Endothelial cell of umbilical vein (primary cell): ENCODE data around the gene FYN. TPM values are rescaled to one million over a fixed set of nuclear protein-coding genes. Genes with fewer than 3 reads are reported as not detected.

Source experiments
- BruUV-seq: library from RNA; stranded (reverse); fragments of 400-500 nt; replicated peaks from 2 replicates; lab custom pipeline; 2021; lab: Mats Ljungman, UMichigan
- CTCF ChIA-PET: fragments of 300-600, 350-600 bp; sonication (Branson Sonifier 250); formaldehyde crosslinking; loops from one replicate; lab custom pipeline; 2021; ENCODE audit warnings: antibody characterized with exemption, inconsistent platforms; lab: Charles Lee
- POLR2A ChIA-PET: fragments of 300-600, 350-600 bp; sonication (Branson Sonifier 250); formaldehyde crosslinking; loops from one replicate; lab custom pipeline; 2021; ENCODE audit warnings: antibody characterized with exemption, inconsistent platforms; lab: Charles Lee
- DNase-seq: peaks from one replicate; pipeline ENCODE4 v3.0.0-alpha.2; 2011; ENCODE audit warnings: low read depth, low spot score
- FAIRE-seq: peaks from 2 replicates; lab custom pipeline; 2011; peaks lifted over from hg19 to GRCh38; lab: Jason Lieb, UNC
- H2AFZ ChIP-seq: 2 replicates; pipeline ENCODE4 v1.6.0; 2012; ENCODE audit warnings: low read depth, low read length, control low read depth, inconsistent platforms
- H3K27ac ChIP-seq: 2 replicates; pipeline ENCODE4 v1.5.1; 2011; ENCODE audit warnings: low read depth, mild to moderate bottlenecking, control low read depth, low read length, moderate library complexity; ENCODE audit not compliant: insufficient read depth
- H3K27me3 ChIP-seq, 2 experiments: 2 replicates each; pipeline versions ENCODE4 v1.6.0 to v1.6.1; 2011; ENCODE audit warnings: low read length in 2 of 2, mixed read lengths in 1 of 2; ENCODE audit not compliant: control insufficient read depth in 2 of 2, insufficient read depth in 2 of 2
- H3K36me3 ChIP-seq, 2 experiments: 2 replicates in 1 of 2; 3 replicates in 1 of 2; pipeline ENCODE4 v1.5.1; 2011; ENCODE audit warnings: low read length in 2 of 2, mild to moderate bottlenecking in 1 of 2, moderate library complexity in 1 of 2; ENCODE audit not compliant: control insufficient read depth in 2 of 2, insufficient read depth in 2 of 2; ENCODE audit errors: extremely low read depth in 1 of 2
- H3K4me1 ChIP-seq: 3 replicates; pipeline ENCODE4 v1.5.1; 2011; ENCODE audit warnings: mild to moderate bottlenecking, low read length; ENCODE audit not compliant: control insufficient read depth, insufficient read depth; ENCODE audit errors: extremely low read depth
- H3K4me2 ChIP-seq: 2 replicates; pipeline ENCODE4 v1.6.1; 2011; ENCODE audit warnings: low read length, control low read depth, mixed read lengths; ENCODE audit not compliant: insufficient read depth
- H3K4me3 ChIP-seq, 3 experiments: fragments of 200-600 bp in 1 of 3; sonication (generic), shearing (Covaris generic) in 1 of 3; replicated peaks in 1 of 3; 2 replicates each; pipeline ENCODE4 v1.5.1; 2011 to 2016; ENCODE audit warnings: control low read depth in 3 of 3, low read length in 3 of 3, mild to moderate bottlenecking in 2 of 3, inconsistent platforms in 1 of 3, low read depth in 1 of 3, moderate library complexity in 1 of 3; ENCODE audit not compliant: insufficient read depth in 1 of 3
- H3K79me2 ChIP-seq: 2 replicates; pipeline ENCODE4 v1.6.0; 2012; ENCODE audit warnings: low read length, inconsistent platforms; ENCODE audit not compliant: control insufficient read depth, insufficient read depth
- H3K9ac ChIP-seq: replicated peaks from 2 replicates; pipeline ENCODE3; 2011; ENCODE audit warnings: low read length, control low read depth; ENCODE audit not compliant: insufficient read depth; ENCODE audit errors: extremely low read depth
- H3K9me1 ChIP-seq: replicated peaks from 3 replicates; pipeline ENCODE4 v1.6.0; 2011; ENCODE audit warnings: mild to moderate bottlenecking, low read length; ENCODE audit not compliant: control insufficient read depth, insufficient read depth; ENCODE audit errors: extremely low read depth
- H3K9me3 ChIP-seq: replicated peaks from 2 replicates; pipeline ENCODE4 v1.5.1; 2012; ENCODE audit warnings: low read length, inconsistent platforms; ENCODE audit not compliant: control insufficient read depth, insufficient read depth
- H4K20me1 ChIP-seq: replicated peaks from 2 replicates; pipeline ENCODE3; 2011; ENCODE audit warnings: mild to moderate bottlenecking, low read length; ENCODE audit not compliant: control insufficient read depth, insufficient read depth; ENCODE audit errors: extremely low read depth
- EZH2 ChIP-seq: IDR thresholded peaks from 2 replicates; pipeline ENCODE4 v1.6.1; 2012; ENCODE audit warnings: borderline replicate concordance, low read depth, mild to moderate bottlenecking, moderate library complexity, low read length, inconsistent platforms; ENCODE audit not compliant: severe bottlenecking
- FOS ChIP-seq: IDR thresholded peaks from 2 replicates; pipeline ENCODE4 v1.6.1; 2011; ENCODE audit warnings: mild to moderate bottlenecking, low read length, moderate library complexity, borderline replicate concordance; ENCODE audit not compliant: insufficient read depth
- GATA2 ChIP-seq: IDR thresholded peaks from 2 replicates; pipeline ENCODE4 v1.7.0; 2011; ENCODE audit warnings: low read depth, mild to moderate bottlenecking, moderate library complexity, mixed read lengths, low read length; ENCODE audit not compliant: insufficient read length, insufficient read depth
- JUN ChIP-seq: IDR thresholded peaks from 2 replicates; pipeline ENCODE4 v1.6.1; 2011; ENCODE audit warnings: borderline replicate concordance, low read depth; ENCODE audit not compliant: insufficient read length, insufficient read depth
- MYC ChIP-seq: IDR thresholded peaks from one replicate; pipeline ENCODE4 v1.6.1; 2011; ENCODE audit warnings: mild to moderate bottlenecking, low read depth, low read length
- POLR2A ChIP-seq: IDR thresholded peaks from 2 replicates; pipeline ENCODE4 v1.6.1; 2012; ENCODE audit warnings: low read depth, mild to moderate bottlenecking, control low read depth, low read length
- POLR2AphosphoS5 ChIP-seq: IDR thresholded peaks from 2 replicates; pipeline ENCODE4 v1.6.1; 2012; ENCODE audit warnings: low read depth, mild to moderate bottlenecking, control low read depth, low read length, moderate library complexity; ENCODE audit not compliant: insufficient read depth
- dilution Hi-C: fragments of 300-500 bp; cut with MboI; formaldehyde crosslinking; loops from one replicate; pipeline ENCODE4 v1.15.0; 2019; ENCODE audit warnings: low sequenced_read_pairs; ENCODE audit not compliant: extremely low pct_ligation_motif_present
- intact Hi-C: fragments of 100-400 bp; cut with micrococcal nuclease; formaldehyde crosslinking; loops from one replicate; pipeline ENCODE4 v1.10.0; 2022
- polyA plus RNA-seq, 4 experiments: library from polyadenylated mRNA; depleted of rRNA in 3 of 4; stranded (reverse) in 3 of 4; unstranded in 1 of 4; fragments of >200 nt; gene quantifications; 2 replicates each; pipeline versions ENCODE4 v1.2.1 to v1.2.3, GENCODE V29; 2011 to 2012; ENCODE audit warnings: missing spikeins in 1 of 4
- total RNA-seq: library from RNA; stranded (reverse); gene quantifications from 2 replicates; pipeline ENCODE4 v1.2.3, GENCODE V29; 2021
- TF ChIP-seq, protein P1 (sequence below), 2 donors: IDR thresholded peaks; 1 replicate in 1 of 2; 2 replicates in 1 of 2; pipeline ENCODE4 v1.5.1; 2011; ENCODE audit warnings: low read length in 2 of 2, mild to moderate bottlenecking in 2 of 2, moderate library complexity in 2 of 2, control low read depth in 1 of 2, inconsistent platforms in 1 of 2, low read depth in 1 of 2; ENCODE audit not compliant: insufficient read depth in 1 of 2; ENCODE audit errors: extremely low read depth in 1 of 2
- TF ChIP-seq, protein P2 (sequence below): IDR thresholded peaks from 2 replicates; pipeline ENCODE4 v1.6.1; 2011; ENCODE audit not compliant: insufficient read depth, insufficient read length

Gene FYN
- total and polyA plus RNA-seq, 2 donors (not counting 3 experiments of a cell fraction or from before 2014, with no cell fraction given) = 69.0 to 143 TPM

- Histone ChIP-seq H3K27me3 (no peaks in the 10 kb centered on the region), H3K79me2 (no peaks in the 10 kb centered on the region), H3K9me3 (no peaks in the 10 kb centered on the region), H3K9ac (no peak overlapping the region), H3K9me1 (no peaks in the 10 kb centered on the region), H3K4me1 (peaks cover 54% of the 10 kb centered on the region), H4K20me1 (no peaks in the 10 kb centered on the region), H3K27ac (no peak overlapping the region), H3K4me3 (no peak overlapping the region), H3K36me3 (peaks cover 7 to 8% of the 10 kb centered on the region in 2 experiments), H2AFZ (no peak overlapping the region), H3K4me2 (peak overlapping the region; percentile 24)
- ChIA-PET POLR2A (no interaction called here), CTCF (interaction anchor here (1.1 kb wide), 3 partner anchors 40 to 675 kb away, joined by 3 to 4 read pairs (median 4); no protein-coding TSS in a partner anchor)
- dilution Hi-C loops (no loop called here), intact Hi-C loops (no loop called here)
- BruUV-seq = no TSS peak
- no peak for FAIRE-seq
- TF ChIP-seq POLR2A = no peak
- TF ChIP-seq EZH2 = no peak
- TF ChIP-seq POLR2AphosphoS5 = no peak
- TF ChIP-seq, protein P1, sequence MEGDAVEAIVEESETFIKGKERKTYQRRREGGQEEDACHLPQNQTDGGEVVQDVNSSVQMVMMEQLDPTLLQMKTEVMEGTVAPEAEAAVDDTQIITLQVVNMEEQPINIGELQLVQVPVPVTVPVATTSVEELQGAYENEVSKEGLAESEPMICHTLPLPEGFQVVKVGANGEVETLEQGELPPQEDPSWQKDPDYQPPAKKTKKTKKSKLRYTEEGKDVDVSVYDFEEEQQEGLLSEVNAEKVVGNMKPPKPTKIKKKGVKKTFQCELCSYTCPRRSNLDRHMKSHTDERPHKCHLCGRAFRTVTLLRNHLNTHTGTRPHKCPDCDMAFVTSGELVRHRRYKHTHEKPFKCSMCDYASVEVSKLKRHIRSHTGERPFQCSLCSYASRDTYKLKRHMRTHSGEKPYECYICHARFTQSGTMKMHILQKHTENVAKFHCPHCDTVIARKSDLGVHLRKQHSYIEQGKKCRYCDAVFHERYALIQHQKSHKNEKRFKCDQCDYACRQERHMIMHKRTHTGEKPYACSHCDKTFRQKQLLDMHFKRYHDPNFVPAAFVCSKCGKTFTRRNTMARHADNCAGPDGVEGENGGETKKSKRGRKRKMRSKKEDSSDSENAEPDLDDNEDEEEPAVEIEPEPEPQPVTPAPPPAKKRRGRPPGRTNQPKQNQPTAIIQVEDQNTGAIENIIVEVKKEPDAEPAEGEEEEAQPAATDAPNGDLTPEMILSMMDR (IDR thresholded peaks at IDR 0.05; ENCODE audit: extremely low read depth in 1 of 2, insufficient read depth in 1 of 2, low read depth in 1 of 2, low read length in 2 of 2) = no peak
- TF ChIP-seq JUN = no peak
- no peak for TF ChIP-seq MYC
- TF ChIP-seq FOS = no peak
- TF ChIP-seq, protein P2, sequence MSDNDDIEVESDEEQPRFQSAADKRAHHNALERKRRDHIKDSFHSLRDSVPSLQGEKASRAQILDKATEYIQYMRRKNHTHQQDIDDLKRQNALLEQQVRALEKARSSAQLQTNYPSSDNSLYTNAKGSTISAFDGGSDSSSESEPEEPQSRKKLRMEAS = no peak
- TF ChIP-seq GATA2 = no peak
- no peak for DNase-seq
Measured at GRCh38 chr6:111686932-111687266, 186.4 kb downstream of the FYN start.
